ENCODE results near the gene APEH.

APEH gene

GRCh38 chr3:49652218-49652902, 21.8 kb upstream of the APEH start:
- no peak for DNase-seq

GRCh38 chr3:49652903-49653415, 21.2 kb upstream of the APEH start:
- no peak for DNase-seq

- DNase-seq, result no peak
Measured at GRCh38 chr3:49653621-49654020, 20.5 kb upstream of the APEH start.

GRCh38 chr3:49654176-49654825, 19.9 kb upstream of the APEH start:
- DNase-seq, result no peak

- DNase-seq, result peak in 2 of 3 experiments; percentile 53 to 75
Measured at GRCh38 chr3:49654955-49655556, 19.1 kb upstream of the APEH start.

- no peak for DNase-seq
Measured at GRCh38 chr3:49655731-49656285, 18.3 kb upstream of the APEH start.

- DNase-seq, result no peak
Measured at GRCh38 chr3:49656541-49657112, 17.5 kb upstream of the APEH start.

- DNase-seq, result no peak
Measured at GRCh38 chr3:49657208-49657915, 16.8 kb upstream of the APEH start.

GRCh38 chr3:49658711-49659110, 15.4 kb upstream of the APEH start:
- DNase-seq, result no peak

- no peak for DNase-seq
Measured at GRCh38 chr3:49659756-49660155, 14.4 kb upstream of the APEH start.

GRCh38 chr3:49661281-49661680, 12.9 kb upstream of the APEH start:
- DNase-seq, result no peak

- no peak for DNase-seq
Measured at GRCh38 chr3:49662021-49662420, 12.1 kb upstream of the APEH start.

- DNase-seq, result no peak
Measured at GRCh38 chr3:49662720-49663413, 11.3 kb upstream of the APEH start.

GRCh38 chr3:49663831-49664230, 10.3 kb upstream of the APEH start:
- DNase-seq, result no peak

- DNase-seq, result no peak
Measured at GRCh38 chr3:49664300-49664699, 9.9 kb upstream of the APEH start.

- DNase-seq, result no peak
Measured at GRCh38 chr3:49665822-49666519, 8.2 kb upstream of the APEH start.

GRCh38 chr3:49666592-49666991, 7.6 kb upstream of the APEH start:
- no peak for DNase-seq

- no peak for DNase-seq
Measured at GRCh38 chr3:49667701-49668413, 6.3 kb upstream of the APEH start.

GRCh38 chr3:49668414-49668797, 5.7 kb upstream of the APEH start:
- DNase-seq, result no peak

- DNase-seq, result no peak
Measured at GRCh38 chr3:49668861-49669260, 5.3 kb upstream of the APEH start.

- no peak for DNase-seq
Measured at GRCh38 chr3:49669352-49669751, 4.8 kb upstream of the APEH start.

Measured in NCI-H1417 (cell line).